HK-2 (cell line): ENCODE data around the gene IQGAP2.
A peak's percentile ranks its signal among the peaks of the same experiment; 100 is the strongest.
"Not testable (repeated sequence)": the region's sequence is repeated elsewhere in the genome, so short reads cannot be mapped to it uniquely, and the experiment has no call there.

Experiments used
- DNase-seq: peaks from one replicate; pipeline ENCODE4 v3.0.0-alpha.2; 2018; ENCODE audit not compliant: unreplicated experiment

The IQGAP2 gene

GRCh38 chr5:76570153-76570552, 167.1 kb downstream of the IQGAP2 start:
- DNase-seq: no peak

GRCh38 chr5:76571559-76571958, 168.5 kb downstream of the IQGAP2 start:
- DNase-seq: no peak

- no peak for DNase-seq
These were observed 173.4 kb downstream of the IQGAP2 start for GRCh38 chr5:76576450-76576849.

- DNase-seq: no peak
These were observed 173.9 kb downstream of the IQGAP2 start for GRCh38 chr5:76576996-76577395.

- DNase-seq: no peak
These were observed 176.3 kb downstream of the IQGAP2 start for GRCh38 chr5:76579166-76579937.

- no peak for DNase-seq
These were observed 177.9 kb downstream of the IQGAP2 start for GRCh38 chr5:76580981-76581380.

GRCh38 chr5:76582230-76583162, 179.4 kb downstream of the IQGAP2 start:
- DNase-seq: no peak

GRCh38 chr5:76583163-76584047, 180.3 kb downstream of the IQGAP2 start:
- no peak for DNase-seq

- no peak for DNase-seq
These were observed 182.7 kb downstream of the IQGAP2 start for GRCh38 chr5:76585783-76586217.

GRCh38 chr5:76586531-76586930, 183.4 kb downstream of the IQGAP2 start:
- no peak for DNase-seq

- DNase-seq: no peak
These were observed 186.9 kb downstream of the IQGAP2 start for GRCh38 chr5:76590027-76590426.

GRCh38 chr5:76591366-76591765, 188.3 kb downstream of the IQGAP2 start:
- DNase-seq: no peak

GRCh38 chr5:76592692-76593091, 189.6 kb downstream of the IQGAP2 start:
- no peak for DNase-seq

GRCh38 chr5:76594107-76594506, 191.0 kb downstream of the IQGAP2 start:
- no peak for DNase-seq

GRCh38 chr5:76595755-76596481, 192.8 kb downstream of the IQGAP2 start:
- DNase-seq: no peak

GRCh38 chr5:76598531-76598930, 195.4 kb downstream of the IQGAP2 start:
- no peak for DNase-seq

- no peak for DNase-seq
These were observed 197.6 kb downstream of the IQGAP2 start for GRCh38 chr5:76600716-76601115.

GRCh38 chr5:76601470-76601869, 198.4 kb downstream of the IQGAP2 start:
- peak; percentile 2 for DNase-seq

GRCh38 chr5:76602094-76602726, 199.1 kb downstream of the IQGAP2 start:
- no peak for DNase-seq

- DNase-seq: not testable (repeated sequence)
These were observed 200.9 kb downstream of the IQGAP2 start for GRCh38 chr5:76603991-76604390.

- no peak for DNase-seq
These were observed 201.8 kb downstream of the IQGAP2 start for GRCh38 chr5:76604838-76605237.
